Measurements from ENCODE around the gene RBM34. TPM values are rescaled to one million over a fixed set of nuclear protein-coding genes. Genes with fewer than 3 reads are reported as not detected.

RBM34 gene
- total and polyA plus RNA-seq, 2 experiments from 2014 or later, result 54.4 to 75.4 TPM

DNA sequence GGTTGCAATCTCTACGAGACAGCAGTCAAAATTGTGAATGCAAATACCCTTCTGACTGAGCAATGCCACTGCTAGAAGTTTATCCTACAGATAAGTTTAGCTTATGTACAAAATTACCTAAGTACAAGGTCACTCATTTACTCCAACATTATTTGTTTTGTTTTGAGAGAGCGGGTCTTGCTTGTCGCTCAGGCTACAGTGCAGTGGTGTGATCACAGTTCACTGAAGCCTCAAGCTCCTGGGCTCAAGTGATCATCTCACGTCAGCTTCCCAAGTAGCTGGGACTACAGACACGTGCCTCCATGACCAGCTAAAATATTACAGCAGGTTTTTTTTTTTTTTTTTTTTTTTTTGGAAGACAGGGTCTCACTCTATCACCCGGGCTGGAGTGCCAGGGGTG lies 15.4 kb downstream of the RBM34 start:
- Histone ChIP-seq H3K9me2 (replicated peaks; ENCODE audit: insufficient read depth) (no peaks in the 10 kb centered on the region), H3K4me1 (ENCODE audit: insufficient read depth) (no peaks in the 10 kb centered on the region), H3K27ac (no peak overlapping the region), H3K4me3 (no peak overlapping the region), H3K36me3 (replicated peaks; ENCODE audit: insufficient read depth, low read depth) (no peaks in the 10 kb centered on the region), H3K27me3 (no peaks in the 10 kb centered on the region), H3K79me2 (no peaks in the 10 kb centered on the region), H2AFZ (no peak overlapping the region), H3K9me3 (ENCODE audit: low read depth) (no peaks in the 10 kb centered on the region), H3K4me2 (no peak overlapping the region), H4K20me1 (ENCODE audit: insufficient read depth, poor library complexity, severe bottlenecking) (no peaks in the 10 kb centered on the region)
- DNase-seq (ENCODE audit: low spot score), result no peak
- 96% methylated on average over 6 of the region's 6 CpGs for WGBS (ENCODE audit: low lambda C conversion rate, missing lambda C conversion rate)
- TF ChIP-seq CTCF (IDR thresholded peaks at IDR 0.05; ENCODE audit: poor library complexity) (no peak), EZH2 (IDR thresholded peaks at IDR 0.05; ENCODE audit: borderline replicate concordance) (no peak), EZH2phosphoT487 (IDR thresholded peaks at IDR 0.05; ENCODE audit: low read depth, severe bottlenecking, unreplicated experiment) (no peak)

DNA sequence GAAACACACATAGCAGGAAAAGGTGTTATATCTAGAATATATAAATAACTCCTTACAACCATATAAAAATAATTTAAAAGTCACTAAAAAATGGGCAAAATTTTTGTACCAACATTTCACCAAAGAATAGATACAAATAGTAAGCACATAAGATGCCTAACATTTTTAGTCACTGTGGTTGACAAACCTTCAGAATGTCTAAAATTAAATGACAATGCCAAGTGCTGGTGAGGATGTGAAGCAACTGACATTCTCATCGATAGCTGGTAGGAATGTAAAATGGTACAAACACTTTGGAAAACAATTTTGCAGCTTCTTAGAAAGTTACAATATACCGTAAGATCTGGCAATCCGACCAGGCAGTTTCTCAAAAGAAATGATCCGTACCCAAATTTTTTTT lies 18.1 kb downstream of the RBM34 start:
- H3K4me2 ChIP-seq, result no peak overlapping the region
- no peak for DNase-seq (ENCODE audit: low spot score)
- TF ChIP-seq EZH2 (IDR thresholded peaks at IDR 0.05; ENCODE audit: borderline replicate concordance) (no peak), CTCF (IDR thresholded peaks at IDR 0.05; ENCODE audit: poor library complexity) (no peak), EZH2phosphoT487 (IDR thresholded peaks at IDR 0.05; ENCODE audit: low read depth, severe bottlenecking, unreplicated experiment) (no peak)
- no peaks in the 10 kb centered on the region for H3K36me3 ChIP-seq (replicated peaks; ENCODE audit: insufficient read depth, low read depth)
- no peaks in the 10 kb centered on the region for H3K27me3 ChIP-seq
- H3K9me3 ChIP-seq (ENCODE audit: low read depth), result no peaks in the 10 kb centered on the region
- H3K4me1 ChIP-seq (ENCODE audit: insufficient read depth), result no peaks in the 10 kb centered on the region
- no peak overlapping the region for H3K27ac ChIP-seq
- 90% methylated on average over 4 of the region's 4 CpGs for WGBS (ENCODE audit: low lambda C conversion rate, missing lambda C conversion rate)
- H2AFZ ChIP-seq, result no peak overlapping the region
- H3K79me2 ChIP-seq, result no peaks in the 10 kb centered on the region
- no peak overlapping the region for H3K4me3 ChIP-seq
- H3K9me2 ChIP-seq (replicated peaks; ENCODE audit: insufficient read depth), result no peaks in the 10 kb centered on the region
- no peaks in the 10 kb centered on the region for H4K20me1 ChIP-seq (ENCODE audit: insufficient read depth, poor library complexity, severe bottlenecking)

DNA sequence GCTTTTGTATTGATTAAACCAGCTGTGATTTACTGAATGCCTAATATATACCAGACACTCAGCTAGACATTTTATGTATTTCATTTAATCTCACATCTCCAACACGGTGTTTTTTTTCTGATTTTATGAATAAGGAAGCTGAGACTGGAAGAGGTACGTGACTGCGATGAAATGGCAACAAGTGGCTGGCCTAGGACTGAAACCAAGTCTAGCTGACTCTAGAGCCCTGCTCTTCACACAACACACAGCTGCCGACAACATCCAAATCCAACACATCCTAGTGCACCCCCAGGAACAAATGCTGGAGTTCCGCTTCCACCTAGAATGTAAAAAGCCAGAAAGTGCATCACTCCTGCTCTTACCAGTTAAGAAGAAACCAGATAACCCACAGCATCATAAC lies 21.7 kb downstream of the RBM34 start:
- Histone ChIP-seq H3K36me3 (replicated peaks; ENCODE audit: insufficient read depth, low read depth) (no peaks in the 10 kb centered on the region), H3K4me2 (no peak overlapping the region), H3K9me2 (replicated peaks; ENCODE audit: insufficient read depth) (no peaks in the 10 kb centered on the region), H3K4me1 (ENCODE audit: insufficient read depth) (no peaks in the 10 kb centered on the region), H3K4me3 (no peak overlapping the region), H4K20me1 (ENCODE audit: insufficient read depth, poor library complexity, severe bottlenecking) (no peaks in the 10 kb centered on the region), H3K79me2 (no peaks in the 10 kb centered on the region), H3K27ac (no peak overlapping the region), H3K9me3 (ENCODE audit: low read depth) (no peaks in the 10 kb centered on the region), H3K27me3 (no peaks in the 10 kb centered on the region), H2AFZ (no peak overlapping the region)
- 96% methylated on average over 5 of the region's 5 CpGs for WGBS (ENCODE audit: low lambda C conversion rate, missing lambda C conversion rate)
- TF ChIP-seq EZH2 (IDR thresholded peaks at IDR 0.05; ENCODE audit: borderline replicate concordance) (no peak), EZH2phosphoT487 (IDR thresholded peaks at IDR 0.05; ENCODE audit: low read depth, severe bottlenecking, unreplicated experiment) (no peak)
- no peak for DNase-seq (ENCODE audit: low spot score)

DNA sequence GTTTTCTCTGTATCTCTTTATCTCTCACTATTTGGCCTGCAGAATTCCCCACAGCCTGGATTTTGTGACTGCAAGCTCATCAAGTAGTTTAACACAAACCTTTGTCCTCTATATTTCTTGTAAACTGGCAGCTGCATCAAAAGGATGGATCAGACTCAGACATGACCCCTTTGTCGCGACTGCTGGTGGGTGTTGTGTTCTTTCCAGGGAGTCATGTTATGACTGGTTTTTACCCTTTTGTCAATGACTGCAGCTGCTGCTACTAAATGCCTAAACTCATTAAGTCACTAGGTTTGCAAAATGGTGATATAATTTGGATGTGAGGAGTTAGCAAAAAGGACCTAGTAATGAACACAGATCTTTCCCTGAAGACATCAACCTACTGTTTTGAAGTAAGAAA lies 22.2 kb downstream of the RBM34 start:
- H3K9me2 ChIP-seq (replicated peaks; ENCODE audit: insufficient read depth), result no peaks in the 10 kb centered on the region
- no peak overlapping the region for H3K4me3 ChIP-seq
- no peaks in the 10 kb centered on the region for H3K4me1 ChIP-seq (ENCODE audit: insufficient read depth)
- H3K36me3 ChIP-seq (replicated peaks; ENCODE audit: insufficient read depth, low read depth), result no peaks in the 10 kb centered on the region
- no peak for DNase-seq (ENCODE audit: low spot score)
- no peak overlapping the region for H3K27ac ChIP-seq
- TF ChIP-seq EZH2phosphoT487 (IDR thresholded peaks at IDR 0.05; ENCODE audit: low read depth, severe bottlenecking, unreplicated experiment), result no peak
- TF ChIP-seq EZH2 (IDR thresholded peaks at IDR 0.05; ENCODE audit: borderline replicate concordance), result no peak
- no peak for TF ChIP-seq CTCF (IDR thresholded peaks at IDR 0.05; ENCODE audit: poor library complexity)
- 100% methylated on average over 2 of the region's 2 CpGs for WGBS (ENCODE audit: low lambda C conversion rate, missing lambda C conversion rate)
- H3K4me2 ChIP-seq, result no peak overlapping the region
- no peaks in the 10 kb centered on the region for H3K27me3 ChIP-seq
- H3K9me3 ChIP-seq (ENCODE audit: low read depth), result no peaks in the 10 kb centered on the region
- no peaks in the 10 kb centered on the region for H3K79me2 ChIP-seq
- no peak overlapping the region for H2AFZ ChIP-seq
- no peaks in the 10 kb centered on the region for H4K20me1 ChIP-seq (ENCODE audit: insufficient read depth, poor library complexity, severe bottlenecking)

Data from hepatocyte (in vitro differentiated cells).